A673 (cell line): ENCODE measurements around the gene PADI1. TPM values are rescaled to one million over a fixed set of nuclear protein-coding genes. Genes with fewer than 3 reads are reported as not detected.
A peak's percentile ranks its signal among the peaks of the same experiment; 100 is the strongest.

Experiments
- BruUV-seq: library from RNA; stranded (reverse); fragments of 400-500 nt; replicated peaks from 2 replicates; lab custom pipeline; 2021; lab: Mats Ljungman, UMichigan
- CTCF ChIA-PET: fragments of 300-600 bp; sonication (Branson Sonifier 250); formaldehyde crosslinking; loops from one replicate; lab custom pipeline; 2022; ENCODE audit warnings: antibody characterized with exemption; lab: Charles Lee
- POLR2A ChIA-PET: fragments of 300-600 bp; sonication (Branson Sonifier 250); formaldehyde crosslinking; loops from one replicate; lab custom pipeline; 2022; ENCODE audit warnings: antibody characterized with exemption; ENCODE audit not compliant: low non-redundant PET; lab: Charles Lee
- DNase-seq: peaks from one replicate; pipeline ENCODE4 v3.0.0-alpha.2; 2015; ENCODE audit warnings: low spot score
- H3K27ac ChIP-seq: fragments of 200-600 bp; sonication (generic); 2 replicates; pipeline ENCODE4 v1.5.1; 2016; ENCODE audit warnings: mixed run types, low read depth, mild to moderate bottlenecking, mixed read lengths, antibody characterized with exemption, low read length; ENCODE audit not compliant: poor library complexity, severe bottlenecking
- H3K27me3 ChIP-seq: fragments of 200-600 bp; sonication (generic); replicated peaks from 2 replicates; pipeline ENCODE4 v1.6.1; 2017; ENCODE audit warnings: mixed run types, low read depth, mild to moderate bottlenecking, mixed read lengths, antibody characterized with exemption, low read length; ENCODE audit not compliant: insufficient read depth, poor library complexity
- H3K36me3 ChIP-seq: fragments of 200-600 bp; sonication (generic); 2 replicates; pipeline ENCODE4 v1.6.1; 2016; ENCODE audit warnings: mixed run types, mild to moderate bottlenecking, mixed read lengths, antibody characterized with exemption, low read length; ENCODE audit not compliant: insufficient read depth, poor library complexity, severe bottlenecking
- H3K4me1 ChIP-seq: fragments of 200-600 bp; sonication (generic); 2 replicates; pipeline ENCODE4 v1.6.1; 2017; ENCODE audit warnings: mixed run types, mild to moderate bottlenecking, mixed read lengths, antibody characterized with exemption, low read length; ENCODE audit not compliant: insufficient read depth, poor library complexity, severe bottlenecking
- H3K4me3 ChIP-seq: fragments of 200-600 bp; sonication (generic); 2 replicates; pipeline ENCODE4 v1.5.1; 2016; ENCODE audit warnings: low read depth, mixed run types, mild to moderate bottlenecking, mixed read lengths, low read length; ENCODE audit not compliant: poor library complexity, severe bottlenecking
- H3K9me3 ChIP-seq: fragments of 200-600 bp; sonication (generic); 2 replicates; pipeline ENCODE4 v1.6.1; 2016; ENCODE audit warnings: mixed run types, low read depth, mild to moderate bottlenecking, mixed read lengths, antibody characterized with exemption, low read length; ENCODE audit not compliant: poor library complexity, severe bottlenecking
- EZH2 ChIP-seq: fragments of 200-600 bp; sonication (generic); IDR thresholded peaks from 2 replicates; pipeline ENCODE4 v1.6.1; 2017; ENCODE audit warnings: borderline replicate concordance, low read depth, mild to moderate bottlenecking, mixed read lengths, antibody characterized with exemption, low read length; ENCODE audit not compliant: poor library complexity, severe bottlenecking
- intact Hi-C: fragments of 100-400 bp; cut with micrococcal nuclease; formaldehyde crosslinking; loops from one replicate; pipeline ENCODE4 v1.10.0; 2022; ENCODE audit not compliant: unreplicated experiment
- total RNA-seq: library from RNA; stranded (reverse); gene quantifications from 2 replicates; pipeline ENCODE4 v1.2.3, GENCODE V29; 2021
- TF ChIP-seq, protein P1 (sequence below): fragments of 300-800, 200-600 bp; sonication (generic); conservative IDR thresholded peaks from 2 replicates; pipeline ENCODE4 v1.5.1; 2017; ENCODE audit warnings: low read depth, mild to moderate bottlenecking, antibody characterized with exemption, low read length, moderate library complexity, mixed read lengths

The PADI1 gene
- total RNA-seq, 1 experiment from 2014 or later: 0.56 TPM

DNA sequence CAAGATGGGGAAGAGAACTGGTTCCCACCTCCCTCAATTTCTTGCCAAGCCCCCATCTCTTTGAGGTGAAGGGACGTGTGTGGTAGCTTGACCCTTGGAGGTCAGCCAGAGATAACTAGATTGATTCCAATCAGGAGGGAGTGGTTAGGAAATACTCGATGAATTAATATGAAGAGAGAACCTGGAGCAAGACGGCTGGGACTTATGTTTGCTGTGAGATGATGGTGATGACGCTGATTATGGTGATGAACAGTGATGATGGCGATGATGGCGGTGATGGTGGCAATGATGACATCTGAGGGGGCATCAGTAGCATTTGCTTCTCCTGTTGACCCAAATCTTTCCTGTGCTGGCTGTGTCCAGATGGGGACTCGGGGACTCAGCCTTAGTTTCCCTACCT lies 724 bp downstream of the PADI1 start:
- BruUV-seq: no TSS peak

DNA sequence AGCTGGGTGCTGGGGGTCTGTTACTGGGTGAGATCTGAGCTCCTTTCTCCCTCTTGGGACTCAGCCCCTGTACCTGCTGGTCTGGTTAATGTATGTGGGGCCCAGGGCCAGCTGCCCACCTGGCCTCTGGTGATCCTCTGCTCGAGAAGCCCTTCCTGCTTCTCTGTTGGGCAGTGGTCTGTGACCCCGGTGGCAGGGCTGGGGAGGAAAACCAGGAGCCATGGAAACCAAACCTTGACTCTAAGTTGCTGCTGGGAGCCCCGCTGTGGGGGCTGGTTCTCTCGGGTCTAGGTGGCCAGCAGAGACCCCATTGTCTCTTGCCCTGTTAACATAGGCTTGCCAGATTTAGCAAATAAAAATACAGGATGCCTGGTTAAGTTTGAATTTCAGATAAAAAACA lies 1.3 kb downstream of the PADI1 start:
- ChIA-PET CTCF (interaction anchor here (0.6 kb wide), 1 partner anchor 34 kb away, joined by 3 read pairs; no protein-coding TSS in a partner anchor), POLR2A (no interaction called here)
- no peak overlapping the region for H3K27ac ChIP-seq

More for the DNA sequence above, 724 bp downstream of the PADI1 start:
- DNase-seq: no peak
- Histone ChIP-seq H3K27ac (no peak overlapping the region), H3K4me1 (peaks cover 30% of the 10 kb centered on the region), H3K27me3 (no peaks in the 10 kb centered on the region), H3K36me3 (no peaks in the 10 kb centered on the region), H3K4me3 (no peak overlapping the region), H3K9me3 (no peaks in the 10 kb centered on the region)
- CTCF ChIA-PET: no interaction called here
- POLR2A ChIA-PET: no interaction called here
- intact Hi-C loops: no loop called here
- no peak for TF ChIP-seq EZH2
- TF ChIP-seq, protein P1, sequence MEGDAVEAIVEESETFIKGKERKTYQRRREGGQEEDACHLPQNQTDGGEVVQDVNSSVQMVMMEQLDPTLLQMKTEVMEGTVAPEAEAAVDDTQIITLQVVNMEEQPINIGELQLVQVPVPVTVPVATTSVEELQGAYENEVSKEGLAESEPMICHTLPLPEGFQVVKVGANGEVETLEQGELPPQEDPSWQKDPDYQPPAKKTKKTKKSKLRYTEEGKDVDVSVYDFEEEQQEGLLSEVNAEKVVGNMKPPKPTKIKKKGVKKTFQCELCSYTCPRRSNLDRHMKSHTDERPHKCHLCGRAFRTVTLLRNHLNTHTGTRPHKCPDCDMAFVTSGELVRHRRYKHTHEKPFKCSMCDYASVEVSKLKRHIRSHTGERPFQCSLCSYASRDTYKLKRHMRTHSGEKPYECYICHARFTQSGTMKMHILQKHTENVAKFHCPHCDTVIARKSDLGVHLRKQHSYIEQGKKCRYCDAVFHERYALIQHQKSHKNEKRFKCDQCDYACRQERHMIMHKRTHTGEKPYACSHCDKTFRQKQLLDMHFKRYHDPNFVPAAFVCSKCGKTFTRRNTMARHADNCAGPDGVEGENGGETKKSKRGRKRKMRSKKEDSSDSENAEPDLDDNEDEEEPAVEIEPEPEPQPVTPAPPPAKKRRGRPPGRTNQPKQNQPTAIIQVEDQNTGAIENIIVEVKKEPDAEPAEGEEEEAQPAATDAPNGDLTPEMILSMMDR: no peak

DNA sequence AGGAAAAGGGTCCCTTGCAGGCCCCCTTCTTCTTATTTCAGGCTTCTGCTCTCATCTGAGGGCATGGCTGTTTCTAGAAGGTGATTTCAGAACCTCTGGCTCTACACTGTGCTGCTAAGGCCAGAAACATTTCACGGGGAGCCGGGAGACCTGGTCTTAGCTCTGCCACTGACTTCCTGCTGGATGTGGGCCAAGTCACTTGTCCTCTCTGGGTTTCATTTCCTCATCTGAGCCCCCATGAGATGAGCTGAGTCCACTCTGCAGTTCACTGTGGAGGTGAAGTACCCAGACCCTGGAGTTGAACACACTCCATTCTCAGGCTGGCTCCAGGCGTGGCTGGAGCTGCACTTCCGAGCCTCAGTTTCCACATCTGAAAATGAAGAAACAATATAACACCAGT lies 2.1 kb downstream of the PADI1 start:
- intact Hi-C loops: no loop called here
- H3K27me3 ChIP-seq: no peaks in the 10 kb centered on the region
- CTCF ChIA-PET: no interaction called here
- H3K9me3 ChIP-seq: no peaks in the 10 kb centered on the region
- DNase-seq: no peak
- no peaks in the 10 kb centered on the region for H3K36me3 ChIP-seq
- no TSS peak for BruUV-seq
- peak overlapping the region; percentile 52 for H3K27ac ChIP-seq
- no peak for TF ChIP-seq EZH2
- TF ChIP-seq, protein P1: no peak
- peaks cover 38% of the 10 kb centered on the region for H3K4me1 ChIP-seq
- no peak overlapping the region for H3K4me3 ChIP-seq
- POLR2A ChIA-PET: interaction anchor here (0.7 kb wide), 1 partner anchor 8 kb away, joined by 14 read pairs; no protein-coding TSS in a partner anchor

More for the DNA sequence above, 1.3 kb downstream of the PADI1 start:
- H3K27me3 ChIP-seq: no peaks in the 10 kb centered on the region
- no peaks in the 10 kb centered on the region for H3K9me3 ChIP-seq
- DNase-seq: no peak
- BruUV-seq: no TSS peak
- H3K4me1 ChIP-seq: peaks cover 30% of the 10 kb centered on the region
- no peak overlapping the region for H3K4me3 ChIP-seq
- TF ChIP-seq, protein P1: no peak
- no peak for TF ChIP-seq EZH2
- no peaks in the 10 kb centered on the region for H3K36me3 ChIP-seq
- intact Hi-C loops: no loop called here
